ENCODE data around the gene ARRDC4.

DNA sequence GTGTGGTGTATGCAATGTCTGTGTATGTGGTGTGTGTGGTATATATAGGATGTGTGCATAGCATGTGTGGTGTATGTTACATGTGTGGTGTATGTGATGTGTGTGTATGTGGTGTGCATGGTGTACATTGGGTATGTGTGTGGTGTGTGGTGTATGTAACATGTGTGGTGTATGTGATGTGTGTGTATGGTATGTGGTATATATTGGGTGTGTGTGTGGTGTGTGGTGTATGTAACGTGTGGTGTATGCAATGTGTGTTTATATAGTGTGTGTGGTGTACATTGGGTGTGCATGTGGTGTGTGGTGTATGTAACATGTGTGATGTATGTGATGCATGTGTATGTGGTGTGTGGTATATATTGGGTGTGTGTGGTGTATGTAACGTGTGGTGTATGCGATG lies 41.9 kb downstream of the ARRDC4 start:
- no peak for TF ChIP-seq GABPB1 (CRISPR knock-in tag; IDR thresholded peaks at IDR 0.05)
- TF ChIP-seq, protein P1, sequence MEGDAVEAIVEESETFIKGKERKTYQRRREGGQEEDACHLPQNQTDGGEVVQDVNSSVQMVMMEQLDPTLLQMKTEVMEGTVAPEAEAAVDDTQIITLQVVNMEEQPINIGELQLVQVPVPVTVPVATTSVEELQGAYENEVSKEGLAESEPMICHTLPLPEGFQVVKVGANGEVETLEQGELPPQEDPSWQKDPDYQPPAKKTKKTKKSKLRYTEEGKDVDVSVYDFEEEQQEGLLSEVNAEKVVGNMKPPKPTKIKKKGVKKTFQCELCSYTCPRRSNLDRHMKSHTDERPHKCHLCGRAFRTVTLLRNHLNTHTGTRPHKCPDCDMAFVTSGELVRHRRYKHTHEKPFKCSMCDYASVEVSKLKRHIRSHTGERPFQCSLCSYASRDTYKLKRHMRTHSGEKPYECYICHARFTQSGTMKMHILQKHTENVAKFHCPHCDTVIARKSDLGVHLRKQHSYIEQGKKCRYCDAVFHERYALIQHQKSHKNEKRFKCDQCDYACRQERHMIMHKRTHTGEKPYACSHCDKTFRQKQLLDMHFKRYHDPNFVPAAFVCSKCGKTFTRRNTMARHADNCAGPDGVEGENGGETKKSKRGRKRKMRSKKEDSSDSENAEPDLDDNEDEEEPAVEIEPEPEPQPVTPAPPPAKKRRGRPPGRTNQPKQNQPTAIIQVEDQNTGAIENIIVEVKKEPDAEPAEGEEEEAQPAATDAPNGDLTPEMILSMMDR (IDR thresholded peaks at IDR 0.05) = no peak
- TF ChIP-seq, protein P2, sequence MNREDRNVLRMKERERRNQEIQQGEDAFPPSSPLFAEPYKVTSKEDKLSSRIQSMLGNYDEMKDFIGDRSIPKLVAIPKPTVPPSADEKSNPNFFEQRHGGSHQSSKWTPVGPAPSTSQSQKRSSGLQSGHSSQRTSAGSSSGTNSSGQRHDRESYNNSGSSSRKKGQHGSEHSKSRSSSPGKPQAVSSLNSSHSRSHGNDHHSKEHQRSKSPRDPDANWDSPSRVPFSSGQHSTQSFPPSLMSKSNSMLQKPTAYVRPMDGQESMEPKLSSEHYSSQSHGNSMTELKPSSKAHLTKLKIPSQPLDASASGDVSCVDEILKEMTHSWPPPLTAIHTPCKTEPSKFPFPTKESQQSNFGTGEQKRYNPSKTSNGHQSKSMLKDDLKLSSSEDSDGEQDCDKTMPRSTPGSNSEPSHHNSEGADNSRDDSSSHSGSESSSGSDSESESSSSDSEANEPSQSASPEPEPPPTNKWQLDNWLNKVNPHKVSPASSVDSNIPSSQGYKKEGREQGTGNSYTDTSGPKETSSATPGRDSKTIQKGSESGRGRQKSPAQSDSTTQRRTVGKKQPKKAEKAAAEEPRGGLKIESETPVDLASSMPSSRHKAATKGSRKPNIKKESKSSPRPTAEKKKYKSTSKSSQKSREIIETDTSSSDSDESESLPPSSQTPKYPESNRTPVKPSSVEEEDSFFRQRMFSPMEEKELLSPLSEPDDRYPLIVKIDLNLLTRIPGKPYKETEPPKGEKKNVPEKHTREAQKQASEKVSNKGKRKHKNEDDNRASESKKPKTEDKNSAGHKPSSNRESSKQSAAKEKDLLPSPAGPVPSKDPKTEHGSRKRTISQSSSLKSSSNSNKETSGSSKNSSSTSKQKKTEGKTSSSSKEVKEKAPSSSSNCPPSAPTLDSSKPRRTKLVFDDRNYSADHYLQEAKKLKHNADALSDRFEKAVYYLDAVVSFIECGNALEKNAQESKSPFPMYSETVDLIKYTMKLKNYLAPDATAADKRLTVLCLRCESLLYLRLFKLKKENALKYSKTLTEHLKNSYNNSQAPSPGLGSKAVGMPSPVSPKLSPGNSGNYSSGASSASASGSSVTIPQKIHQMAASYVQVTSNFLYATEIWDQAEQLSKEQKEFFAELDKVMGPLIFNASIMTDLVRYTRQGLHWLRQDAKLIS (CRISPR knock-in tag; IDR thresholded peaks at IDR 0.05; ENCODE audit: borderline replicate concordance) = no peak
- no peak for TF ChIP-seq NR3C1 (CRISPR knock-in tag; conservative IDR thresholded peaks at IDR 0.05; ENCODE audit: low read depth)
- TF ChIP-seq, protein P3, sequence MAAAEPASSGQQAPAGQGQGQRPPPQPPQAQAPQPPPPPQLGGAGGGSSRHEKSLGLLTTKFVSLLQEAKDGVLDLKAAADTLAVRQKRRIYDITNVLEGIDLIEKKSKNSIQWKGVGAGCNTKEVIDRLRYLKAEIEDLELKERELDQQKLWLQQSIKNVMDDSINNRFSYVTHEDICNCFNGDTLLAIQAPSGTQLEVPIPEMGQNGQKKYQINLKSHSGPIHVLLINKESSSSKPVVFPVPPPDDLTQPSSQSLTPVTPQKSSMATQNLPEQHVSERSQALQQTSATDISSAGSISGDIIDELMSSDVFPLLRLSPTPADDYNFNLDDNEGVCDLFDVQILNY (CRISPR knock-in tag; IDR thresholded peaks at IDR 0.05) = no peak
- TF ChIP-seq, protein P4, sequence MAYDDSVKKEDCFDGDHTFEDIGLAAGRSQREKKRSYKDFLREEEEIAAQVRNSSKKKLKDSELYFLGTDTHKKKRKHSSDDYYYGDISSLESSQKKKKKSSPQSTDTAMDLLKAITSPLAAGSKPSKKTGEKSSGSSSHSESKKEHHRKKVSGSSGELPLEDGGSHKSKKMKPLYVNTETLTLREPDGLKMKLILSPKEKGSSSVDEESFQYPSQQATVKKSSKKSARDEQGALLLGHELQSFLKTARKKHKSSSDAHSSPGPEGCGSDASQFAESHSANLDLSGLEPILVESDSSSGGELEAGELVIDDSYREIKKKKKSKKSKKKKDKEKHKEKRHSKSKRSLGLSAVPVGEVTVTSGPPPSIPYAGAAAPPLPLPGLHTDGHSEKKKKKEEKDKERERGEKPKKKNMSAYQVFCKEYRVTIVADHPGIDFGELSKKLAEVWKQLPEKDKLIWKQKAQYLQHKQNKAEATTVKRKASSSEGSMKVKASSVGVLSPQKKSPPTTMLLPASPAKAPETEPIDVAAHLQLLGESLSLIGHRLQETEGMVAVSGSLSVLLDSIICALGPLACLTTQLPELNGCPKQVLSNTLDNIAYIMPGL (CRISPR knock-in tag; IDR thresholded peaks at IDR 0.05) = no peak
- TF ChIP-seq ZNF121 (CRISPR knock-in tag; IDR thresholded peaks at IDR 0.05) = no peak
- TF ChIP-seq ZNF396 (CRISPR knock-in tag; IDR thresholded peaks at IDR 0.05; ENCODE audit: borderline replicate concordance) = no peak
- TF ChIP-seq FOXP1 (CRISPR knock-in tag; IDR thresholded peaks at IDR 0.05; ENCODE audit: borderline replicate concordance) = no peak
- TF ChIP-seq ZNF232 (CRISPR knock-in tag; IDR thresholded peaks at IDR 0.05) = no peak
- TF ChIP-seq, protein P5, sequence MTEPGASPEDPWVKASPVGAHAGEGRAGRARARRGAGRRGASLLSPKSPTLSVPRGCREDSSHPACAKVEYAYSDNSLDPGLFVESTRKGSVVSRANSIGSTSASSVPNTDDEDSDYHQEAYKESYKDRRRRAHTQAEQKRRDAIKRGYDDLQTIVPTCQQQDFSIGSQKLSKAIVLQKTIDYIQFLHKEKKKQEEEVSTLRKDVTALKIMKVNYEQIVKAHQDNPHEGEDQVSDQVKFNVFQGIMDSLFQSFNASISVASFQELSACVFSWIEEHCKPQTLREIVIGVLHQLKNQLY (CRISPR knock-in tag; IDR thresholded peaks at IDR 0.05) = no peak
- no peak for TF ChIP-seq ESRRA (CRISPR knock-in tag; IDR thresholded peaks at IDR 0.05; ENCODE audit: borderline replicate concordance)
- no peak for TF ChIP-seq MYBL2 (CRISPR knock-in tag; IDR thresholded peaks at IDR 0.05)
- no peak for TF ChIP-seq ZNF671 (CRISPR knock-in tag; IDR thresholded peaks at IDR 0.05)
